Measurements from ENCODE around the gene MAP3K7.

- TF ChIP-seq POLR2A (IDR thresholded peaks at IDR 0.05; ENCODE audit: low read depth, low read length), result no peak
- no peak for TF ChIP-seq RCOR1 (IDR thresholded peaks at IDR 0.05; ENCODE audit: insufficient replicate concordance, low read length)
- TF ChIP-seq CTCF (conservative IDR thresholded peaks at IDR 0.05; ENCODE audit: low read depth, low read length), result no peak
Observed at GRCh38 chr6:90471263-90471662, 115.6 kb downstream of the MAP3K7 start.
